Measurements from ENCODE around the gene PLEKHA6. TPM values are rescaled to one million over a fixed set of nuclear protein-coding genes. Genes with fewer than 3 reads are reported as not detected.

PLEKHA6 gene
- polyA plus RNA-seq, 3 donors from 2014 or later = not detected

DNA sequence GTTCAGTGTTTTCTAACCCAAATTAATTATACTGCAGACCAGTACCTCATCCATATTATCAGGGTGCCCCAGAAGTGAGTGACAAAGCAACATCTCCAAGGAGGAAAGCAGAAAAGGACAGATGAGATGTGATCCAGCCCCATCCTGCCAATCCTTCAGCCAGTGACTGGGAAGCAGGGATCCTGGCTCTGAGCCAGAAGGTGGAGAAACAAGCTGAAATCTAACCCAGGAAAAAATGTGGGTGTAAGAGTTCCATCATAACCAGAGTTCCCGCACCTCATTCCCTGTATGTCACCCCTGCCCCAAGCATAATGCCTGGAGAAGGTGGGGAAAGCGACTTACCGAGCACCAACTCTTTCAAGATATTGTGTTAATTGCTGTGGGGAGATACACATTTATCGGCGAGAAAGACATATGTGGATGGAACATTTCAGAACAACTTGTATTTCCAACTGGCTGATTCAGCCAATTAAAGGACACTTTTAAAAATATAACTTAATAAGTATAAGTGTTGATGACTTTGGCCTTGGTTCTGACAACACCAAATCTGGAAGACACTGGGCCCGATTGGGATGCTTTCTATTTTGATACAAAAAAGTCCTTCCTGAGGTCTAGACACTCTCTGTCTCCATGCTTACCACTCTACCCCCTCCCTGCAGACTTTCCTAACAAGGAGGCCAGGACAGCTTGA, 14.9 kb downstream of the PLEKHA6 start:
- Mint-ChIP-seq H3K4me1 (no peaks in the 10 kb centered on the region), H3K9me3 (no peaks in the 10 kb centered on the region), H3K27me3 (ENCODE audit: low read depth in 3 of 3) (peaks cover 0 to 7% (median 0%) of the 10 kb centered on the region in 3 donors), H3K4me3 (no peak overlapping the region), H3K27ac (no peak overlapping the region), H3K36me3 (no peaks in the 10 kb centered on the region)
- DNase-seq = no peak

DNA sequence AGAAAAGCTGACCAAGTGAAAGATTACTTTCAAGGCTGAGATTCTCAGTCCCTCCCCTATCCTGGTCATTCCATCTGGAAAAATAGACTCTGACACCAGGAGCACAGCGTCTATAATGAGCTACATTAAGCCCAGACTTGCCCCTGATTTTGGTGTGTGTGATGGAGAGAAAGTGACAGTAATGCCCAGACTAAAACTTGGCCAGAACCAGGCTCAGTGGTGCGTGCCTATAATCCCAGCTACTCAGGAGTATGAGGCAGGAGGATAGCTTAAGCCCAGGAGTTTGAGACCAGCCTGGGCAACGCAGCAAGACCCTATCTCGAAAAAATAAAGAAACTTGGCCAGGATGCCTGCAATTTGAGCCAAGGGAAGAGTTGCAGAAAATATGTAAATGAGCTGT, 15.9 kb downstream of the PLEKHA6 start:
- no peak overlapping the region for H3K4me3 Mint-ChIP-seq
- no peaks in the 10 kb centered on the region for H3K9me3 Mint-ChIP-seq
- H3K4me1 Mint-ChIP-seq = no peaks in the 10 kb centered on the region
- H3K27me3 Mint-ChIP-seq (ENCODE audit: low read depth in 3 of 3) = peaks cover 0 to 7% (median 0%) of the 10 kb centered on the region in 3 donors
- DNase-seq = no peak
- H3K36me3 Mint-ChIP-seq = no peaks in the 10 kb centered on the region
- no peak overlapping the region for H3K27ac Mint-ChIP-seq

DNA sequence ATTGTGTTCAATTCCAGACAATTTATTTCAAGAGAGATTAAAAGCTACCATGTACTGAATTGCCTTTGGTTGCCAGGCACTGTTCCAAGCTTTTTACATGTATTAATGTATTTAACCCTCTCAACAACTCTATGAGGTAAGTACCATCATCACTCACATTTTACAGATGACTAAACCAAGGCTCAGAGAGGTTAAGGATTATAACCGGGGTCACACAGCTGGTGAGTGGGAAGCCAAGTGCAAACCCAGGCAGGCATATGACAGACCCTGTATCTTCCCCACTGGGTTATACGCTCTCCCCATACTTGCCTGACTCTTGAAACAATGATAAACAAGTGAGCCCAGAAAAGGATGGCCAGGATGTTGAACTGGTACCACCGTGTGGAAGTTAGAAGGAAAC, 16.5 kb downstream of the PLEKHA6 start:
- no peak for DNase-seq
- no peak overlapping the region for H3K27ac Mint-ChIP-seq
- H3K27me3 Mint-ChIP-seq (ENCODE audit: low read depth in 3 of 3) = peaks cover 0 to 7% (median under 1%) of the 10 kb centered on the region in 3 donors
- no peaks in the 10 kb centered on the region for H3K36me3 Mint-ChIP-seq
- H3K9me3 Mint-ChIP-seq = no peaks in the 10 kb centered on the region
- H3K4me1 Mint-ChIP-seq = no peaks in the 10 kb centered on the region
- H3K4me3 Mint-ChIP-seq = no peak overlapping the region

DNA sequence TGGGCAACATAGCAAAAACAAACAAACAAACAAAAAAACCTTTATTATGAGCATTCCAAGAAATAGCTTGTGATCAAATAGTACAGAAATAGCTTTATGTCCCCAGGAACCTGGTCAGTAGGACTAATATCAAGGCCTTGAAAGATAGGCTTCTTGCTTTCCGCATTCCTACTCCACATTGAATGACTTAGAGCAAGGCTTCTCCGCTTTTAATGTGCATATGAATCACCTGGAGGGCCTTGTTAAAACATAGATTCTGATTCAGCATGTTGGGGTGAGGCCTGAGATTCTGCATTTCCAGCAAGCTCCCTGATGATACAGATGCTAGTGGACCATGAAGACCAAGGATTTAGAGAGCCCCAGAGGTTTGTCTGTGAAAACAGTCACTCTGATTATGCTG, 17.4 kb downstream of the PLEKHA6 start:
- peaks cover 0 to 6% (median 2%) of the 10 kb centered on the region in 3 donors for H3K27me3 Mint-ChIP-seq (ENCODE audit: low read depth in 3 of 3)
- no peaks in the 10 kb centered on the region for H3K9me3 Mint-ChIP-seq
- H3K27ac Mint-ChIP-seq = no peak overlapping the region
- no peak for DNase-seq
- no peaks in the 10 kb centered on the region for H3K4me1 Mint-ChIP-seq
- H3K36me3 Mint-ChIP-seq = no peaks in the 10 kb centered on the region
- no peak overlapping the region for H3K4me3 Mint-ChIP-seq

DNA sequence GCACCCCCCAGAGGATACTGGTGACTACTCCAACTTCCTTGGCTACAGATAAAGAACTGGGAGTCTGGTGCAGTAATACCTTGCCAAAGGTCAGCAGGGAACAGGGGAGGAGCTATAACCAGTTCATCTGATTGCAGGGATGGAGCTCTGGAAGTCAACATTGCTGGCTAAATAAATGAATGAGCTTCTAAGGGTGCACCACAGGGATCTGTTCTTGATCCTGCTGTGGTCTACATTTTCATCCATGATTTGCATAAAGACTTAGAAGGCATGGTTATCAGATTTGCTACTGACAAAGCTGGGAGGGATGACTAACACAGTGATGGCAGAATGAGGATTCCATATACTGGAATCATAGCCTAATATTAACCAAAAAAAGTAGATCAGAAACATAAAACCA, 18.3 kb downstream of the PLEKHA6 start:
- no peak for DNase-seq
- H3K4me3 Mint-ChIP-seq = no peak overlapping the region
- no peak overlapping the region for H3K27ac Mint-ChIP-seq
- no peaks in the 10 kb centered on the region for H3K9me3 Mint-ChIP-seq
- peaks cover 0 to 4% (median 2%) of the 10 kb centered on the region in 3 donors for H3K27me3 Mint-ChIP-seq (ENCODE audit: low read depth in 3 of 3)
- no peaks in the 10 kb centered on the region for H3K36me3 Mint-ChIP-seq
- no peaks in the 10 kb centered on the region for H3K4me1 Mint-ChIP-seq

DNA sequence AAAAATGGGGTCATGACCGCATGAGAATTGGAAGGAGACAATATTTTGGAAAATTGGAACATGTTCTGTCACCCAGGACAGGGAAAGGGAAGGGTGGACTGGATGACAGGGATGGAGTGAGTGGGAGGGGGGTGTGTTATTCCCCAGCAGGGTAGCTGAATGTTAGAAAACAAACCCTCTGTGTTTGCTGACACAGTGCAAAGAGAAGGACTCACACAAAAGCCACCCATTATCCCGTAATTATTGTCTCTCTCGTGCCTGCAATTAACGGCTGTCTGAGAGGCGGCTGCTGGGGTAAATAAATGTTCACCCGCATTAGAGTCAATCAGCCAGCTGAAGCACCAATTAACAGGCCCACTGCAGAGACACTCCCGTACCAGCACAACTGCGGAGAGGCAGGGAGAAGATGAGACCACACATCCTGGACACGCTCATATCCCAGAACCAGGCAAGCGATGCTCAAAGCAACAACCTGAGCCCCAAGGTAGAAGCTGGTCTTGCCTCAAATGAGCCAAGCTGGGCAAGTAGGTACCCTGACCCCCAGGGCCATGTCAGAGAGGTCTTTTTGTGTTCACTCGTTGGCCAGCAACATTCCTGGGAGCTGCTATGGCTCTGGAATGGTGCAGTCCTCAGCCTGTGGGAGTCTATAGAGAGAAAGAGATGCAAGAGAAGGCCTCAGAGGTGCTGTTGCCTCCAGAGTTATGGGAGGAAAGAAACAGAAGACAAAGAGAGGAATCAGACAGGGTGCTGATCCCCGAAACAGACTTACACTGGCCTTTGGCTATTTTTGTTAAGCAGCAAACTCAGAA, 19.4 kb downstream of the PLEKHA6 start:
- H3K4me3 Mint-ChIP-seq = no peak overlapping the region
- no peaks in the 10 kb centered on the region for H3K9me3 Mint-ChIP-seq
- H3K36me3 Mint-ChIP-seq = no peaks in the 10 kb centered on the region
- no peak overlapping the region for H3K27ac Mint-ChIP-seq
- H3K27me3 Mint-ChIP-seq (ENCODE audit: low read depth in 3 of 3) = peaks cover 0 to 3% (median 2%) of the 10 kb centered on the region in 3 donors
- H3K4me1 Mint-ChIP-seq = no peaks in the 10 kb centered on the region
- no peak for DNase-seq

DNA sequence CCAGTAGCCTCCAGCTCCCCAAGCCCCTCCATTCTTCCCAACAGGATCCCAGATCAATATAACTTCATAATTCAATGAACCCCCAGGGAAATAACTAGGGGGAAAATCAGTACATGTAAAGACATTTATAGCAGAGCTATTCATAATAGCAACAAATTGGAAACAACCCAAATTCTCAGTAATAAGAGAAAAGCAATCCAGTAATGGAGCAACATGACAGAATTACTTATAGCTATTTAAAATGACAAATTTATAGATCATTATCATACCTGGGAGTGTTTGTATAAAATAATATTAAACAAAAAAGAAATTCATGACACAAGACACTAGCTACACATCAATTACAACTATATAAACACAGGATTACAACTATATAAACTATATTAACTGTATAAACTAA, 20.2 kb downstream of the PLEKHA6 start:
- Mint-ChIP-seq H3K27ac (no peak overlapping the region), H3K36me3 (no peaks in the 10 kb centered on the region), H3K4me3 (no peak overlapping the region), H3K27me3 (ENCODE audit: low read depth in 3 of 3) (peaks cover 0 to 3% (median 2%) of the 10 kb centered on the region in 3 donors), H3K4me1 (no peaks in the 10 kb centered on the region), H3K9me3 (no peaks in the 10 kb centered on the region)
- no peak for DNase-seq

DNA sequence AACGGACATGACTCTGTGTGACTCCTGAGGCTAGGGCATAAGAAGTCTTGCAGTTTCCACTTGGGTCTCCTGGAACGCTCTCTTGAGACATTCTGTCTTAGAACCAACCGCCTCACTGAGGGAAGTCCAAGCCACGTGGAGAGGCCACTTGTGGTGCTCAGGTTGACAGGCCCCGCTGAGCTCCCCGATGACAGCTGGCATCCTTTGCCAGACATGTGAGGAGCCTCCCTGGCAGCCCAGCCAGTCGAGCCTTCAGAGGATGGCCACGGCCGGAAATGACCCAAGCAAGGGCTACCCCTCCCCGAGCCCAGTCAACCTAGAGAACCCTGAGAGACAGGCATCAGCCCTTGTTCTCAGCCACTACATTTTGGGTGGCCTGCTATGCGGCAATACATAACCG, 20.7 kb downstream of the PLEKHA6 start:
- Mint-ChIP-seq H3K27ac (no peak overlapping the region), H3K4me1 (no peaks in the 10 kb centered on the region), H3K4me3 (no peak overlapping the region), H3K9me3 (no peaks in the 10 kb centered on the region), H3K27me3 (ENCODE audit: low read depth in 3 of 3) (peaks cover 0 to 3% (median 2%) of the 10 kb centered on the region in 3 donors), H3K36me3 (no peaks in the 10 kb centered on the region)
- no peak for DNase-seq

DNA sequence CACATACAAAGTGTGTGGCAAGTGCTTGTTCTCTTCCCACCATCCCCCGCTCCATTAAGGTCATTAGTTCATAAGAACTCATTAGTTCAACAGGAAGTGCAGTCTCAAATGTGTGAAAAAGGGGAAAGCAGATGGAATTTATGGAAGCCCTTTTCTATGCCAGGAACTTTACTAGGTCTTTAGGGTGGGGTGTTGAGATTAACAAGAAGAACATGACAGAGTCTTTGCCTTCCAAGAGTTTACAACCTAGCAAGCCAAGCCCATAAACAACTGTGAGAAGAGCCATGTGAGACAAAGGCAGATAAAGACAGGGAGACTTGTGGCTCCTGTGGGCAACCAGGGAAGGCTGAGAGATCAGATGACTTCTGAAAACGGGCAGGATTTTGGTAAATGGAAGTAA, 21.4 kb downstream of the PLEKHA6 start:
- no peaks in the 10 kb centered on the region for H3K36me3 Mint-ChIP-seq
- no peaks in the 10 kb centered on the region for H3K4me1 Mint-ChIP-seq
- H3K27ac Mint-ChIP-seq = no peak overlapping the region
- peaks cover 0 to 3% (median 2%) of the 10 kb centered on the region in 3 donors for H3K27me3 Mint-ChIP-seq (ENCODE audit: low read depth in 3 of 3)
- no peaks in the 10 kb centered on the region for H3K9me3 Mint-ChIP-seq
- DNase-seq = no peak
- H3K4me3 Mint-ChIP-seq = no peak overlapping the region

DNA sequence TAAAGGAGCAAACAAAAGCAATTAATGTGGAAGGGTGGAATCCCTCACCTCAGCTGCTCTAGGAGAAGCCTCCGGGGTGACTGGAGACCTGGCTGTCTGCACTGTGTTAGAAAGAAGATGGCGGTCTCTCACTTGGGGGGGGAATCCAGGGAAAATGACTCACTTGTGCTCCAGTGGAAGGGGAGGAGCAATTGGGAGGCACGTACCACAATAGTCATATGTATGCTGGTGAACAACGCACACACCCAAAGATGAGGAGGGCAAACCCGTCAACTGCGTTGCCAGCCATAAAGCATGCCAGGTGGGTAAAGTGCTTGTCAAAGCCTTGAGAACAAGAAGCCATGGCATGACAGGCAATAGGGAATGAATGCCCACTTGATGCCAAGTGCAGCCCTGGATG, 22.1 kb downstream of the PLEKHA6 start:
- no peak for DNase-seq
- Mint-ChIP-seq H3K9me3 (no peaks in the 10 kb centered on the region), H3K36me3 (no peaks in the 10 kb centered on the region), H3K27me3 (ENCODE audit: low read depth in 3 of 3) (peaks cover 2 to 3% (median 2%) of the 10 kb centered on the region in 3 donors), H3K4me3 (no peak overlapping the region), H3K4me1 (no peaks in the 10 kb centered on the region), H3K27ac (no peak overlapping the region)

DNA sequence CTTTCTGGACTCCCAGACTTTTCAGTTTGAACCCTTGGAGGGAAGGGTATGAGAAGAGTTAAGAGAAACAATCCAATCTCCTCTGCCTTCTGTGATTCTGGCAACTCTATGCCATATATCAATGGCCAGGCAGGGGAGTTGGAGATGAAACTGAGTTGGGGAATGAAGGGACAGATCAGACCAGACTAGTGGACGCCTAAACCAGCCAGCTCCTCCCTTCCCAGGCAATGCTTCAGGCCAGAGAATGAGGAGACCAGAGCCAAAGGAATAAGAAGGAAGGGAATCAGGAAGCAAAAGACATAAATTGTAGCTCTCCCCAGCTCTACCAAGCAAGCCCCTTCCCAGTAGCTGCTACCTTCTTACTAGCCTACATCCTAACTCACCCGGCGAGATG, 22.7 kb downstream of the PLEKHA6 start:
- no peak overlapping the region for H3K27ac Mint-ChIP-seq
- H3K4me1 Mint-ChIP-seq = no peaks in the 10 kb centered on the region
- H3K36me3 Mint-ChIP-seq = no peaks in the 10 kb centered on the region
- DNase-seq = no peak
- no peak overlapping the region for H3K4me3 Mint-ChIP-seq
- peaks cover 2 to 3% (median 2%) of the 10 kb centered on the region in 3 donors for H3K27me3 Mint-ChIP-seq (ENCODE audit: low read depth in 3 of 3)
- no peaks in the 10 kb centered on the region for H3K9me3 Mint-ChIP-seq

DNA sequence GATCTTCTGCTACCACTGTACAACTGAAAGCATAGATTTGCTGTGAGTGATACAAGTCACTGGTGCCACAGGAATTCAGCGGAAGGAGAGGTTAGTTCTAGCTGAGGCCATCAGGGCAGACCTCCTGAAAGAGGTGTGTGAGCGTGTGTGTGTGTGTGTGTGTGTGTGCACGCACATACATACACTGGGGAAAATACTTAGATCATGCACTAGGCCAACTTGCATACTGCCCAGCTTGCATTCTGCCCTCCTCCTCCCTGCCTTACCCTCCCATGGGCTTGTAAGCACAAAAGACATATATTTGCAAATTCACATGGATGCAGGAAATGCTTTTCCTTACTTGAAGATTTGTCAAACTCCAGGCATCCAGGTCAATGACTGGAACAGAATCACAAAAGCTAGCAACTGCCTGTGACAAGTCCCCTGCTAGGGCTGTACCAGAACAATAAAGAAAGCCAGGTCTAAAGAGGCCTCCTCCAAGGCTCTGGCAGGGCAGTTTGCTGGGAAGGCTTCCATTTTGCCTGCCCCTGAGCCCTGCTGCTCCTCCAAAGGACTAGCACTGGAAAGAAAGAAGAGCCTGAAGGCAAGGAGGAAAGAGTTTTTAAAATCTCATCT, 23.2 kb downstream of the PLEKHA6 start:
- DNase-seq = no peak
- no peak overlapping the region for H3K27ac Mint-ChIP-seq
- peaks cover 2 to 3% (median 2%) of the 10 kb centered on the region in 3 donors for H3K27me3 Mint-ChIP-seq (ENCODE audit: low read depth in 3 of 3)
- no peaks in the 10 kb centered on the region for H3K9me3 Mint-ChIP-seq
- H3K4me1 Mint-ChIP-seq = no peaks in the 10 kb centered on the region
- H3K4me3 Mint-ChIP-seq = no peak overlapping the region
- H3K36me3 Mint-ChIP-seq = no peaks in the 10 kb centered on the region

DNA sequence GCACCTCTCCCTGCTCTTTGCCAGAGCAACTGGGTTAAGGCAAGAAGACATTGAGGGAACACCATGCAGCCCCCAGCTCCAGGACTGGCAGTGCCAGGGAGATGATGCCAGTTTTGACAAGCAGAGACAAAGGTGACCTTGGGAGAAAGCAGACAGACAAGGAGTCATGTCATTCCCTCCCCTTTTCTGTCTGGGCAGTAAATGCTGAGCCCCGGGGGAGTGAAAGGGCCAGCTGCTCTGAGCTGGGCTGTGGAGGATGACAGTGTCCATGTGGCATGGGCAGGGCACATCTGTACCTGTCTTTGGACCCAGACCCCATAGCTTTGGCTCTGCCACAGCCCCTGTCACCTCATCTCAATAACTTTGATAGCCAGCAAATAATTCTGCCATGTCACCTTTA, 24.2 kb downstream of the PLEKHA6 start:
- Mint-ChIP-seq H3K4me1 (no peaks in the 10 kb centered on the region), H3K4me3 (no peak overlapping the region), H3K9me3 (no peaks in the 10 kb centered on the region), H3K36me3 (no peaks in the 10 kb centered on the region), H3K27me3 (ENCODE audit: low read depth in 3 of 3) (peaks cover under 1 to 2% (median 2%) of the 10 kb centered on the region in 3 donors), H3K27ac (no peak overlapping the region)
- no peak for DNase-seq

DNA sequence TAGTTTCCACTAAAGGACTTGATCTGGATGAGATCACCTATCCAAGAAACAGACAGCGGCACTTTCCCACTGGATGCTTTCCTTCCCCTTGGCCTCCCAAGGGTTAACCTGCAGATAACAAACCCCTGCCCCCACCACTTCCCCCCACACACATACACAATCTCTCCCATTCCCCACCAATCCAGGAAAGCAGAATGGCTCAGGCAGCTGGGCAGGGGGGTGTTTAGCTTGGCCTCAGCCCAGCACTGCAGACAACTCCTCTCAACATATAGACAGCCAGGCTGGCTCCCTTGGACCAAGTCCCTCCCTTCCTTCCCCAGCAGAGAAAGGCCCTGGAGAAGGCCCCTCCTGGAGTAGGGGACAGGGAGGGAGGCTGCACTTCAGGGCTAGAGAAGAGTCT, 24.6 kb downstream of the PLEKHA6 start:
- Mint-ChIP-seq H3K36me3 (no peaks in the 10 kb centered on the region), H3K9me3 (no peaks in the 10 kb centered on the region), H3K4me1 (no peaks in the 10 kb centered on the region), H3K4me3 (no peak overlapping the region), H3K27me3 (ENCODE audit: low read depth in 3 of 3) (peaks cover under 1 to 2% (median 2%) of the 10 kb centered on the region in 3 donors), H3K27ac (no peak overlapping the region)
- DNase-seq = no peak

Measured in immature natural killer cell (primary cell).